Occipital lobe (tissue), 2 donors: ENCODE measurements around the gene MLNR. TPM values are rescaled to one million over a fixed set of nuclear protein-coding genes. Genes with fewer than 3 reads are reported as not detected.
A peak's percentile ranks its signal among the peaks of the same experiment; 100 is the strongest.

Source experiments
- DNase-seq: peaks from one replicate; lab custom pipeline; 2025; lab: John Stamatoyannopoulos, UW
- total RNA-seq: library from RNA; depleted of rRNA; stranded (reverse); fragments of >200 nt; gene quantifications from one replicate; pipeline ENCODE4 v1.2.3, GENCODE V29; 2014

The MLNR gene
- total RNA-seq, 1 donor from 2014 or later: not detected

DNA sequence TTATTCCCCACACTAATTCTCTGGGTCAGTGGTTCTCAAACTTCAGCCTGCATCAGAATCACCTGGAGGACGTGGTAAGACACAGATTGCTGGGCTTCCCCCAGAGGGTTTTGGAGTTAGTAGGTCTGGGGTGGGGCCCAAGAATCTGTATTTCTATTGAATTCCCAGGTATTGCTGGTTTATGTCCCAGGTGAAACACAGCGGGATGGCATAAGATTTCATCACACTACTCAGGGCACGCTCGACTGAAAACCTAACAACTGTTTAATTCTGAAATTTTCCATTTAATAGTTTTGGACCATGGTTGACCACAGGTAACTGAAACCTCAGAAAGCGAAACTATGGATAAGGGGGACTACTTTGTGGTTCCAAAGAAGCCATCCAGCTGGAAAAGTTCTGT, 6.5 kb downstream of the MLNR start:
- DNase-seq: no peak

- DNase-seq: no peak
Observed at GRCh38 chr13:49234741-49235140, 14.6 kb downstream of the MLNR start.

GRCh38 chr13:49235856-49236431, 15.8 kb downstream of the MLNR start:
- no peak for DNase-seq

DNA sequence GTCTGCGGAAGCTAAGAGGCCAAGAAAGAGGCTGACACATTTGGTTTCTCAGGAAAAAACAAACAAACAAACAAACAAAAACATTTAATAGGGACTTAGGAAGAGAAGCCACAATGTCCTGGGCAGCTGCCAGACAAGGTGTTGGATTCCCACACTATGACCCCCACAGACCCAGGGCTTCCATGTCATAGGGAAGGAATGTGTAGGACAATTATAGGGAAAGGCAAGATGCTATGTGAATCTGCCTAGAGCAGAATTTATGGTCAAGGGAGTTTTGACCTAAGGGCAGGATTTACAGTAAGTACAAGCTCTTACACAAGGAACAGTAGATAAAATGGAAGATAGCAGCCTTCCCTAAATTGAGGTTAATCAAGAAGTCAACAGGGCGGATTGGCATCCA, 18.5 kb downstream of the MLNR start:
- DNase-seq: no peak

DNA sequence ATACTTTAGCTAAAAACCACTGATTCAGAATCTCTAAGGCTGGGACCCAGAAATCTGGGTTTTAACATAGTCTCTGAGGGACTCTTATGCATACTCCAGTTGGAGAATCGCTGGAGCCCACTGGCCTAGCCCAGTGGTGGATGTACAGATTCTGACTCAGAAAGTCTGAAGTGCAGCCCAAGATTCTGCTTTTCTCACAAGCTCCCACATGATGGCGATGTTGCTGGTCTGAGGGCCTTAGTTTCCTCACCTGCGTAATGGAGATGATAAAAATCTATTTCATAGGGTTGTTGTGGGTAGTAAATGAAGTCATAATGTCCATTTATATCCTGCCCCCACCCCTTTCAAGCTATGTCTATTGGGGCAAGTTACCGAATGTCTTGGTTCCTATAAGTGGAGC, 19.9 kb downstream of the MLNR start:
- no peak for DNase-seq

DNA sequence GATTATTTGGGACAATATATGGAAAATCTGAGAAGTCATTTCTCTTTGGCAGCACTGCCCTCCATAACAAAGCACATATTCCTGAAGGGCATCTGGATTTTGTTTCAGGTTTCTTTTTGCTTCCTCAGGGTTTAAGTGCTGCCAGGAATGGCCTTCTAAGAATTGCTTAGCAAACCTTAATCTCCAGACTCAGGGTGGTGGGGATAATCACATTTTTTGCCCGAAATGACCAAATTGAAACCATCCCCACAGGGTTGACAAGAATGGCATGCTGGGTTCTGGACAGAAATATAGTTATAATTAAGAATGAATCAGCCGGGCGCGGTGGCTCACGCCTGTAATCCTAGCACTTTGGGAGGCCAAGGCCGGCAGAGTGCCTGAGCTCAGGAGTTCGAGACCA, 21.2 kb downstream of the MLNR start:
- no peak for DNase-seq

DNA sequence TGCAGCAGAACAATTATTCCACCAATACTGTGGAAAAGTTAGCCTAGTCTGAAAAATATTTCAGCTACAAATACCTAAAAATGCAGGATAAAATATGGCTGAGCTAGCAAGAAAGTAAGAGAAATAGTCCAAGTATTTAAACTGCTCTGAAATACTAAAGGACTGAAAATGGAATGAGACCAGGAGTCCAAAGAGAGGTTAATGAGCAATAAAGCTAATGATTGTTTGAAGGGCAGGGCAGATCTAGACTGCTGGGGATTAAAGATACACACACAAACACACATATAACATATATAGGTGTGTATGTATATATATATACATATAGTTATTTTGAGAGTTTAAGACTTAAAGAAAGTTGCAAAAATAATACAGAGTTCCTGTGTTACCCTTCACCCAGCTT, 25.0 kb downstream of the MLNR start:
- no peak for DNase-seq

DNA sequence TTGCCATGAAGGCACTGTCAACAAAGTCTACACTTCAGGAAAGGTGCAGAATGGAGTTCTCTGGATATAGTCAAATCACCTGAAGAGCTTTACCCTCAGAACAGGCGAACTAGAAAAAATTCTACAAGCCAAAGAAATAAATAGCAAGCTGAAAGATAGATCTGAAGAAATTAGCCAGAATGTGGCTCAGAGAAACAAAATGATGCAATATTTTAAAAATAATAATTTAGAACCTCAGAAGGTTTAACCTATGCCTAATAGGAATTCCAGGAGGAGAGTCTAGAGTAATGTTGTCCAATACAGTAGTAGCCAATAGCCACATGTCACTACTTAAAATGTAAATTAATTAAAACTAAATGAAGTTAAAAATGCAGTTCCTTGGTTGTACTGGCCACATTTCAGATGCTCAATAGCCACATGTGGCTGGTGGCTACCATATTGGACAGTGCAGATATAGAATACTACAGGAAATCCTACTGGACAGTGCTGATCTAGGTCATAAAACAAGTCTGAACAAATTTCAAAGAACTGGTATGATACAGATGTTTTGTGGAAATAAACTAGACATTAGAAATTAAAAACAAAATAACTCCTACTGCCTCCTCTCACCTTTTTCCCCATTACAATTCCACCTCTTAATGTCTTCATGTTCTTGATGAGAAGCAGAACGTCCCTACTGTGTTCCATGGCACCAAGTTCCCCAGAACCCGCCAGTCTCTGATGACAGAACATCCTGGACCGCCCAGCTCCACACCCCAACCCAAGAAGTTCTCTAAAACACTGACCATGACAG, 26.9 kb downstream of the MLNR start:
- no peak for DNase-seq

DNA sequence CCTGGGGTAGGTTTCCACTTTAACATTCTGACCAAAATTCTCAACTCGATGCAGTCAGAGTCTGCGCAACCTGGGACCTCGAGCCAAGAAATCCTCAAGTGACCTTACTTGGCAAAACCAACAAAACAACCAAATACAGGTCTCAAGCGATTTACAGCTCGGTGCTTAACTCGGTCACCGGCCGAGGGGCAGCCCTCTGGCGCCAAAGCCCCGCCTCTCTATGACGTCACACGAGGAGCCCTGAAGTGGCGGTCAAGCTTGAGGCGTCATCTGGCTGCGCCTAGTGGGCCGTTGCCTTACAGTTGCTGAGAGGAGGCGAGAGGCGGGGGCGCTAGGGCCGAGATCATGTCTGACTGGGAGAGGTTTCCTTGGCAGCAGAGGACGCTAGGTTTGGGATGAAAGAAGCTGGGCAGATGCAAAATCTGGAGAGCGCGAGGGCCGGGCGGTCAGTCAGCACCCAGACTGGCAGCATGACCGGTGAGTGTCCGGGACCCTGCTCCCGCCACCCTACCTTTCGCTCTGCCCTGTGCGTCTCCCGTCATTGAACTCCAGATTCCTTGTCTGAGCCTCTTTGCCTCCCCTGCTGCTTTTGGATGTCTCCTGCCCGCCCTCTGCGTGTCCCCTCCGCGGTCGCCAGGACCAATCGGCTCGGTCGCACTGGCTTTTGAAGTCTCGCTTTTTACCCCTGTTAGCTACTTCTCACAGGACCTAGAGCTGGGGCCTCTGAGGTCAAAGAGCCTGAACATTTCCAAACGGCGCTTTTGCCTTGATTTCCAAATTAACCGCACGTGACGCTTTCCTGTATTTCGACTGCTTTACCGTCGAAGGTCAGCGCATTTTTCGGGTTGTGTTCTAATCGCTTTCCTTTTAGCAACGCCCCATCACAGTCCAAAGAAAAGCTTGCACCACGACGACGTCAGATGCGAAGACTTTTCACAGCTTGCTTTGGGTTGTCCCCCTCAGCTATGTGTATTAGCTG, 27.8 kb downstream of the MLNR start, which contains the start of gene CDADC1:
Gene CDADC1 (plus strand): TSS at position 283 of the 979 bp plus-strand sequence. CDS start 113 bp downstream, at position 396.
- DNase-seq: peak; percentile 92

DNA sequence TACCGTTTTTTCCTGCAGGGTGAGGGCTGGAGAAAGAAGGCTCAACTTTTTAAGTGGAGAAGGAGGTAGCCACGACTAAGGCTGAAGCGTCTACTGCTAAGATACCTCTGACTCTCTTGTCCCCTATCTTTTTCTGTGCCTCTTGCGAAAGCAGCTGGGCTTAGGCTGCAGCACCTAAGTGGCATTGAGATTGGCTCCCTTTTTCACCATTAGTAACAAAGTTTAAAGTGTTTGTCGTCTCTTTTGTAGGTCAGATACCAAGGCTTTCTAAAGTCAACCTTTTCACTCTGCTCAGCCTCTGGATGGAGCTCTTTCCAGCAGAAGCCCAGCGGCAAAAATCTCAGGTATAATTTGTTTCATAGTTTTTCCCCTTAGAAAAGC, 28.5 kb downstream of the MLNR start:
- no peak for DNase-seq

DNA sequence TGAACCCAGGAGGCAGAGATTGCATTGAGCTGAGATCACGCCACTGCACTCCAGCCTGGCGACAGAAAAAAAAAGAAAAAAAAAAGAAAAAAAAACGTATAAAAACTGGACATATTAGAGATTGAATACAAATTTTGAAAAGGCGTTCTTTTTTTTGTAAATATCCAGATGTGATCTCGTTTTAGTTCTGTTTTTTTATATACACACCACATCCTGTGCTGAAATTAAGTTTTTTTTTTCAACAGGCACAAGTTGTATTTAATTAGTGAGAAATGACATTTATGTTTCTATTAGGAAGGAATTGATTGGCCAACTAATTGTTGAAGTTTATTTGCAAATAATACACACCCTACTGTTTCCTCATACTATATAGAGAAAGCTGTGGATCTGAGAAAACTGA, 31.2 kb downstream of the MLNR start:
- DNase-seq: no peak

GRCh38 chr13:49253310-49253709, 33.2 kb downstream of the MLNR start:
- no peak for DNase-seq

DNA sequence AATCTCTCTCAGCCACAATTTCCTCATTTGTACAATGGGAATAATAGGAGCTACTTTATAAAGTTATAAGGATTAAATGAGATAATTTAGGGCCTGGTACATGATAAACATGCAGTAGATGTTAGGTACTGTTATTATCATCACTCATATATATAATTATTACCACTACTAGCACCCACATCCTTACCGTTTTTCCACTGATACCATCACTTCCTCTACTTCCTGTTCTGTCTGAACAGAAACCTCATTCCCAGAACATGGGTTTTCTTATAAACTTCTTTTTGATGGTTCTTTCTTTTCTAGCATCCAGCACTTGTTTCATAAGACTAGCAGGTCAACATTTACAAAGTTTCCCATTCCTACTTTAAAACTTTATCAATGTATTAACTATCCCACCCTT, 33.9 kb downstream of the MLNR start:
- no peak for DNase-seq

- DNase-seq: no peak
Observed at GRCh38 chr13:49256841-49257240, 36.7 kb downstream of the MLNR start.

GRCh38 chr13:49258089-49258796, 38.1 kb downstream of the MLNR start:
- DNase-seq: no peak

- no peak for DNase-seq
Observed at GRCh38 chr13:49259586-49259985, 39.4 kb downstream of the MLNR start.

DNA sequence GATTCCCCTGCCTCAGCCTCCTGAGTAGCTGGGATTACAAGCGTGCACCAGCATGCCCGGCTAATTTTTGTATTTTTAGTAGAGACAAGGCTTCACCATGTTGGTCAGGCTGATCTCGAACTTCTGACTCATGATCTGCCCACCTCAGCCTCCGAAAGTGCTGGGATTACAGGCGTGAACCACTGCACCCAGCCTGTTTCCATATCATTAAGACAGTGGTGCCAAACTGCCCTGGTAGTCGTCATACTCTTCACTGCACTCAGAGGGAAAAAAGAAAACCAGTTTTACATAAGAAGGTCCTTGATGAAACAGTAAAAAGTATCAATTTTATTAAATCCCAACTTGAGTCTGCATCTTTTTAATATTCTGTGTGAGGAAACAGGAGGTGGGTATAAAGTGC, 42.5 kb downstream of the MLNR start:
- DNase-seq: no peak

- DNase-seq: no peak
Observed at GRCh38 chr13:49265822-49266221, 45.7 kb downstream of the MLNR start.

DNA sequence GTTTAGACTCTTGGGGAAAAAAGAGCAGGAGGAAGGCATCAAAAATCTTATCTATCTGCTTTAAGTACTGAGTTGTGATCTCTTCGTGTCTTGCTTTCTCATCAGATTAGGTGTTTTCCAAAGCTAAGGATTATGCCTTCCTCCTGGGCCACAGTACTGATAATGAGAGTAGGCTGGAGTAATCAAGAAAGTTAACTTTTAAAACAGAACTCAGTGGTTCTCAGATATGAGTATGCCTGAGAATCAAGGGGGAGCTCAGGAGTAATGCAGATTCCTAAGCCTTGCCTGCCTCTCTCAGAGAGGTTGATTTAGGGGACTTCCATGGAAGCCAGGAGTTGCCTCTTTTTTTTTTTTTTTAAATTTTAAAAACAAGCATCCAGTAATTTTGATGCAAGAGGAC, 51.1 kb downstream of the MLNR start:
- DNase-seq: no peak
